ENCODE results near the gene PIP5K1B. TPM values are rescaled to one million over a fixed set of nuclear protein-coding genes. Genes with fewer than 3 reads are reported as not detected.

PIP5K1B gene
- polyA plus RNA-seq, 1 donor (not counting 4 experiments of a cell fraction or from before 2014, with no cell fraction given) = not detected

DNA sequence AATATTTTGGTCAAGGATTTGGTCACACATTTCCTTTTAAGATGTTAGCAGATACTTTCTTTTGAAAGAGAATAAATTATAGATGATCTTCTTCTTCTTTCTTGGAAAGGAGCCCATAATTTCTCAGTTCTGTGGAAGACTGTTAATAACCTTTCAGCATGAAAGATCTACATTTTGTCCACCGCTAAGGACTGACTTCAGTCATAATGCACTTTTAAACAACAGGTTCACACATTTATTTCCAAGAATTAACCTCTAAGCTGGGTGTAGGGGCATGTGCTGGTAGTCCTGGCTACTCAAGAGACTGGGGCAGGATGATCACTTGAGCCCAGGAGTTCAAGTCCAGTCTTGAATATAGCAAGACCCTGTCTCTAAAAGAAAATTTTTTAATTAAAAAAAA is 215.9 kb downstream of the PIP5K1B start:
- H3K27ac ChIP-seq (ENCODE audit: control insufficient read depth, insufficient read depth, low read length) = no peak overlapping the region
- no peaks in the 10 kb centered on the region for H4K20me1 ChIP-seq (ENCODE audit: control insufficient read depth, extremely low read depth, insufficient read depth, low read length)
- H3K4me1 ChIP-seq (ENCODE audit: control insufficient read depth, extremely low read depth, insufficient read depth, low read length) = no peaks in the 10 kb centered on the region
- dilution Hi-C loops (cut with MboI; ENCODE audit: extremely low pct_ligation_motif_present, low sequenced_read_pairs) = no loop called here
- no peak overlapping the region for H3K9ac ChIP-seq (ENCODE audit: control insufficient read depth, extremely low read depth, insufficient read depth, low read length)
- H3K36me3 ChIP-seq (ENCODE audit: control insufficient read depth in 2 of 2, extremely low read depth in 1 of 2, insufficient read depth in 2 of 2, low read length in 2 of 2) = no peaks in the 10 kb centered on the region
- no peak overlapping the region for H3K4me2 ChIP-seq (ENCODE audit: control insufficient read depth, extremely low read depth, insufficient read depth, low read depth, low read length)
- H2AFZ ChIP-seq (ENCODE audit: control insufficient read depth, low read length) = no peak overlapping the region
- H3K4me3 ChIP-seq (ENCODE audit: control insufficient read depth in 2 of 3, extremely low read depth in 1 of 3, insufficient read depth in 2 of 3, low read depth in 1 of 3, low read length in 3 of 3) = no peak overlapping the region
- DNase-seq (ENCODE audit: low read depth, low spot score) (no peak), FAIRE-seq (no peak)
- H3K27me3 ChIP-seq (ENCODE audit: control insufficient read depth, extremely low read depth, insufficient read depth, low read length) = no peaks in the 10 kb centered on the region
- H3K9me3 ChIP-seq (ENCODE audit: control insufficient read depth, low read depth, low read length) = no peaks in the 10 kb centered on the region
- H3K79me2 ChIP-seq (ENCODE audit: control insufficient read depth, insufficient read depth, low read length) = no peaks in the 10 kb centered on the region
- TF ChIP-seq EZH2 (IDR thresholded peaks at IDR 0.05; ENCODE audit: low read length) = no peak
- TF ChIP-seq, protein P1, sequence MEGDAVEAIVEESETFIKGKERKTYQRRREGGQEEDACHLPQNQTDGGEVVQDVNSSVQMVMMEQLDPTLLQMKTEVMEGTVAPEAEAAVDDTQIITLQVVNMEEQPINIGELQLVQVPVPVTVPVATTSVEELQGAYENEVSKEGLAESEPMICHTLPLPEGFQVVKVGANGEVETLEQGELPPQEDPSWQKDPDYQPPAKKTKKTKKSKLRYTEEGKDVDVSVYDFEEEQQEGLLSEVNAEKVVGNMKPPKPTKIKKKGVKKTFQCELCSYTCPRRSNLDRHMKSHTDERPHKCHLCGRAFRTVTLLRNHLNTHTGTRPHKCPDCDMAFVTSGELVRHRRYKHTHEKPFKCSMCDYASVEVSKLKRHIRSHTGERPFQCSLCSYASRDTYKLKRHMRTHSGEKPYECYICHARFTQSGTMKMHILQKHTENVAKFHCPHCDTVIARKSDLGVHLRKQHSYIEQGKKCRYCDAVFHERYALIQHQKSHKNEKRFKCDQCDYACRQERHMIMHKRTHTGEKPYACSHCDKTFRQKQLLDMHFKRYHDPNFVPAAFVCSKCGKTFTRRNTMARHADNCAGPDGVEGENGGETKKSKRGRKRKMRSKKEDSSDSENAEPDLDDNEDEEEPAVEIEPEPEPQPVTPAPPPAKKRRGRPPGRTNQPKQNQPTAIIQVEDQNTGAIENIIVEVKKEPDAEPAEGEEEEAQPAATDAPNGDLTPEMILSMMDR (optimal IDR thresholded peaks at IDR 0.05 in 1 of 3, IDR thresholded peaks at IDR 0.05 in 1 of 3, conservative IDR thresholded peaks at IDR 0.05 in 1 of 3; ENCODE audit: extremely low read depth in 1 of 3, insufficient read depth in 2 of 3, low read length in 3 of 3) = no peak
- no peaks in the 10 kb centered on the region for H3K9me1 ChIP-seq (ENCODE audit: control insufficient read depth, extremely low read depth, insufficient read depth, low read length)

GRCh38 chr9:68923480-68923879 is 218.4 kb downstream of the PIP5K1B start:
- Histone ChIP-seq H2AFZ (ENCODE audit: control insufficient read depth, low read length) (no peak overlapping the region), H3K36me3 (ENCODE audit: control insufficient read depth in 2 of 2, extremely low read depth in 1 of 2, insufficient read depth in 2 of 2, low read length in 2 of 2) (no peaks in the 10 kb centered on the region), H3K4me2 (ENCODE audit: control insufficient read depth, extremely low read depth, insufficient read depth, low read depth, low read length) (no peak overlapping the region), H3K9me1 (ENCODE audit: control insufficient read depth, extremely low read depth, insufficient read depth, low read length) (no peaks in the 10 kb centered on the region), H3K9ac (ENCODE audit: control insufficient read depth, extremely low read depth, insufficient read depth, low read length) (no peak overlapping the region), H3K27ac (ENCODE audit: control insufficient read depth, insufficient read depth, low read length) (no peak overlapping the region), H3K79me2 (ENCODE audit: control insufficient read depth, insufficient read depth, low read length) (no peaks in the 10 kb centered on the region), H3K4me1 (ENCODE audit: control insufficient read depth, extremely low read depth, insufficient read depth, low read length) (no peaks in the 10 kb centered on the region), H4K20me1 (ENCODE audit: control insufficient read depth, extremely low read depth, insufficient read depth, low read length) (no peaks in the 10 kb centered on the region), H3K4me3 (ENCODE audit: control insufficient read depth in 2 of 3, extremely low read depth in 1 of 3, insufficient read depth in 2 of 3, low read depth in 1 of 3, low read length in 3 of 3) (no peak overlapping the region), H3K27me3 (ENCODE audit: control insufficient read depth, extremely low read depth, insufficient read depth, low read length) (no peaks in the 10 kb centered on the region), H3K9me3 (ENCODE audit: control insufficient read depth, low read depth, low read length) (no peaks in the 10 kb centered on the region)
- dilution Hi-C loops (cut with MboI; ENCODE audit: extremely low pct_ligation_motif_present, low sequenced_read_pairs) = no loop called here
- DNase-seq (ENCODE audit: low read depth, low spot score) = no peak
- TF ChIP-seq EZH2 (IDR thresholded peaks at IDR 0.05; ENCODE audit: low read length) = no peak
- TF ChIP-seq, protein P1 (optimal IDR thresholded peaks at IDR 0.05 in 1 of 3, IDR thresholded peaks at IDR 0.05 in 1 of 3, conservative IDR thresholded peaks at IDR 0.05 in 1 of 3; ENCODE audit: extremely low read depth in 1 of 3, insufficient read depth in 2 of 3, low read length in 3 of 3) = no peak
- no peak for FAIRE-seq
